HG02610 (cell line): ENCODE data around the gene OPCML.

Experiments
- ATAC-seq: cut with Tn5 transposase; IDR thresholded peaks from one replicate; pipeline ENCODE4 v1.9.1; 2021; ENCODE audit warnings: mild to moderate bottlenecking, moderate library complexity; ENCODE audit not compliant: unreplicated experiment

Gene OPCML

DNA sequence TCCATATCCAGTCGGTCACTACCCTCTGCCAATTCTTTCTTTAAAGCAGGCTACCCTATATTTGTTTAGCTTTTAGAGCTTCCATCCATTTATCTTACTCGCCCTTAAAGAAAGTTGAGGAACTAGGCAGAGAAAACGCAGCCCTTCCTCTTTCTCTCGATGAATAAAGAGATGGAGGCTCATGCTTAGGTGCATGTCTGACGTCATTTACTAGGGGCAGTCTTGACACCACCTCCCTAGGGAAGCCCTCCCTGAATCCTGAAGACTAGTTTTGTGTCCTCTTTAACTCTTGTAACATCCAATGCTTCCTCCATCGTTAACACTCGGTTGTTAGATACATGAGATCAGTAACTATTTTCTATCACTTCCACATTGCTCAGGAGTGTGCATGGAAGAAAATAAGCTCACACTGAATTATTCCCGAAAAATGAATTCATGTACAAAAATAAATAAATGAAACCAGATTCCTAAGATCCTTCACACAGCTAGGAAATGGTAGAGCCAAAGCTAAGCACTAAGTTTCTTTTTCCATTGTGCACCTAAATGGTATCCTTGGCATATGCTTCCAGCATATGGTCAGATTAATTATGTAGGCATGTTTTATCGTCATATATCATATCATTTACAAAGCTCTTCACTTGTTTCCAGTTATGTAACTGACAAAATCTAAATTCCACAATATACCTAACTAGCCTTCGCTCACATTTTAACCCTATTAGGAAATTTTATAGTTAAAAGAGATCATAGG lies 291.2 kb downstream of the OPCML start:
- ATAC-seq = no peak

DNA sequence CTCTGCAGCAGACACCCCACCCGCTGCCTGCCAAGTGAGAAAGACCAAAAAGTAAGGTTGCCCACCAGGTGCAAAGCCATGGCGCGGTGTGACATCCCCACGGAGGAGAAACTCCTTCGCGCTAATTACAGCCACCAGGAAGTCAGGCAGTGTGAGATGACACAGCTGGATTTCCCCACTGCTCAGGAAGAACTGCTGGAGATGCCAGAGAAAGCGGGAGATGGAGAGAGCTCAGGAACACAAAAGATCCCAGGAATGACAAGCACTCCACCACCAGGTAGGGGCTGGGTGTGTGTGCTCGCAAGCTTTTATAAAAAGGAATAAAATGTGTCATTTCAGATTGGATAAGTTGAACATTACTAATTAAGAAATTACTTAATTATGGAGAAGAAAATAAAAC lies 292.7 kb downstream of the OPCML start:
- no peak for ATAC-seq

DNA sequence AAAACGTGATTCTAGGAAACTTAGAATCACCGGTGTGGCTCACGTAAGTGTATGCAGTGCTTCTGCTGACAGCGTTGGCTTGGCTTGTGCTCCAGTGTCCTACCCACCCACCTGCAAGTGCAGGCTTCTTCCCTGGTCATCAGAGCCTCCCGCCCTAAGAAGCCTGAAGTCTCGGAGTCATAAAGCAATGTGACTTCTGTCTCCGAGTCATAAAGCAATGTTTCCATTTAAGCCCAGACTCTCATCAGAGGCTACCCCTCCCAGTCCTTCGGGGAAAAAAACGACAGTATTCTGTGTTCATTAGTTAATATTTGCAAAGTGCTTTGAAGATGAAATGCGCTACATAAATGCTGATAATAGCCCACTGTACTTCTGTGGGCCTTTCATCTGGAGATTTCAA lies 293.8 kb downstream of the OPCML start:
- ATAC-seq = no peak

DNA sequence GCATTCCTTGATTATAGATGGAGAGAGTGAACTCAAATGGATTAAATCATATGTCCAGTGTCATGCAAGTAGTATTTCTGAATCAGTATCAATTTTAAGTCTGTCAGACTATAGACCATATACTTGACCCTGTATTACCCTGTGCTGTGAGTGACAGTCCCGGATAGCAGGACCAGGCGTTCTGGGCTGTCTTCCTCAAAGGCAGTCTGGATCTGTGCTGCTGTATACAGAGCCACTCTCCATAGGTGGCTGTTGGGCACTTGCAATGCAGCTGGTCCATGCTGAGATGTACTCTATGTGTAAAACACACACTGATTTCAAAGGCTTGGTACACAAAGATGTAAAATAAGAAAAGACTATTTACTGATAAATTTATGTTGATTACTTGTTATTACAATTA lies 294.3 kb downstream of the OPCML start:
- ATAC-seq = no peak

DNA sequence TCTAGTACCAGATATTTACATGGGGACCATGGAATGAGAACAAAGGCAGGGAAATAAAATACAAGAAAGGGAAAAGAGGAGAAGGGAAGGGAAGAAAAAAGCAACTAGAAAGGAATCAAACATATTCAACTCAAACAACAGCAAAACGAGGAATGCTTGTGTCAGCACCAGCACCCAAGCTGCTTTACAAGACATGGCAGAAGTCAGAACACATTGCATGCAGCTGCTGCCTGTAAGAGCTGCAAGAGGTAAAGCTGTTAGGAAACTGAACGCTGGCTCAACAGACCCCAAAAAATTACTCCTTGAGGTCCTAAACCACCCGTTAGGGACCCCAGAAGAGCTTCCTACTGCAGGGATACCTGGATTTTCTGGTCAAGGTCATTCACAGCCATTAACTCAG lies 296.9 kb downstream of the OPCML start:
- no peak for ATAC-seq

DNA sequence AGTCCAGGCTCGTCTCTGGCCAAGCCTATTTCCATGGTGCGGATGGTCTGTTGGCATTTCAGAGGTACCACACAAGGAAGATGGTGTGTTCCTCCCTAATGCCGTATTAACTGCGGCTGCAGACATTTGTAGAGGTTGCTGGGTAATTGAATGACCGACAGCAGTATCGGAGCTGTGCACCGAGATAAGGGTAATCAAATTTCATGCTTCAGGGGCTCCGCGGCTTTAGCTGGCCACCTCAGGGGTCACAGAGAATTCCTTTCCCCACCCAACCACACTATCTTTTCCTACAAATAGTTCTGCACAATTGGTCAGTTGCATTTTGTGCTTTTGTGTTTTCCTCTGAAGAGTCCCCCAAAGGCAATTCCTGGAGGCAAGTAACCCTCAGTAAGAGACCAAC lies 297.4 kb downstream of the OPCML start:
- ATAC-seq = no peak

DNA sequence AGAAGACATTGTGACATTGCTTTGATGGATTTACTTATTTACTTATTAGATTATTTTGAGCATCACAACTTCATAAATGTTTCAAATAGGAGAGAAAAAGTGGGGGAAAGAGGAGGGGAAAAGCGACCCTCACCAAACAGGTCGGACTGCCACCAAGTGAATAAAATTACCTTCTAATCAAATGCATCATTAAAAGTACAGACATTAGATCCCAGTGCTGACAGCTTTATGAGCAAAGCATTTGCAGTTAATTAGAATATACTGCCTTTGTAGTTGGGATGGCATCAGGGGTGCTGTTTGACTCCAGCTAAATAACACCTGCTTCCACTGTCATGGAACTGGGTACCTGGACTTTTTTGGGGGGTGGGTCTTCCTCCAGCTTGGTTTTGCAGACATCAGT lies 299.6 kb downstream of the OPCML start:
- ATAC-seq = no peak

DNA sequence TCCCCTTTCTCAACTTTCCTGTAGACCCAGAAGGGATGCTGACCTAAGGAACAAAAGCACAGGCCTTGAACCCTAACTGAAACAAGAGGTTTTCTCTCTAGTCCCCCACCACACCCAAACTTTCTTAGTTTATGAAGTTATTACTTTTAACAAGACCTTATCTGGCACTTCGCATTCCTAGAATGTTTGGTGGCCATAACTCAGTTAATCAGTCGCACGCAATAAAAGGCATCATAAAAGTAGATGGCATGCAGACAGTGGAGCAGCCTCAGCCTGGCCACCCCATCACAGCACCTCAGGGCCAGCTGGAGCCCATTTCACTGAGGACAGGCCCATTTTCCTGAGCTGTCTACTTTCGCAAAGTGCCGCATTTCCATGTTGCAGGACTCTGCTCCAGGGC lies 301.9 kb downstream of the OPCML start:
- ATAC-seq = no peak

DNA sequence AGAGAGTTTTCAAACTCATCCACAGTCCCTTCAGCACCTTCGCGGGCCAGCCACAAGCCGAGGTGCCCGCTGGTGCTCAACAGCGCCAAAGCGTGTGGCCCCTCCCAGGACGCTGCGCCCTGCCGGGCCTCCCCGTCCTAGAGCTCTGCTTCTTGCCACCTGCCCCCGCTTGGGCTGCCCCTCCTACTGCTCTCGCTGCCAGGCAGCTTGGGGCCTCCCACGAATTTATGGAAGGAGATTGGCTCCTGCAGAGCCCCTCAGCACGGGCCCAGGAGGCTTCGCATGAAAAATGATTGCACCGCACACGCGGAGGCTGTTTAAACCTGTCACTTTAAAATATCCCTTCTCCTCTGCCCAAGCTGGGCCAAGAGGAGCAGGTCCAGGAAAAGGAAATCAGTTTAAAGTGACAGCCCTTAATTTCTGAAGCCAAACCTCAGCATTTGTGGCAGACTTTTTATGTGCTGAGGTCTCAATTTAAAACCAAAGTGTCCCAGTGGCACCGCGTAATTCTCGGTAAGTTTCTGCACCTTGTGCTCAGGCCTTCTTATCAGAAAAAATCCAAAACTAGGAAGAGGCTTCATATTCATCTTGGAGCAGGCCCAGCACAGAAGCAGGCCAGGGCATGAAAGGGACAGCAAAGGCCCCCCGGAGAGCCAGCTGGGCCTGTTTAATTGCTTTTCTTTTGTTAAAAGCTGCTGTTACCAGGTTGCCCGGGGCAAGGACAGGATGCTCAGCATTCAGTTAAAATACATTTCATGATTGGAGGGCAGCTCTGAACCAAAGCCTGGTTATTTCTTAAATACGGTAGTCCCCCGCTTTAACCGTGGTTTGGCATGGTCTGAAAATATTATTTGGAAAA lies 303.6 kb downstream of the OPCML start:
- no peak for ATAC-seq

DNA sequence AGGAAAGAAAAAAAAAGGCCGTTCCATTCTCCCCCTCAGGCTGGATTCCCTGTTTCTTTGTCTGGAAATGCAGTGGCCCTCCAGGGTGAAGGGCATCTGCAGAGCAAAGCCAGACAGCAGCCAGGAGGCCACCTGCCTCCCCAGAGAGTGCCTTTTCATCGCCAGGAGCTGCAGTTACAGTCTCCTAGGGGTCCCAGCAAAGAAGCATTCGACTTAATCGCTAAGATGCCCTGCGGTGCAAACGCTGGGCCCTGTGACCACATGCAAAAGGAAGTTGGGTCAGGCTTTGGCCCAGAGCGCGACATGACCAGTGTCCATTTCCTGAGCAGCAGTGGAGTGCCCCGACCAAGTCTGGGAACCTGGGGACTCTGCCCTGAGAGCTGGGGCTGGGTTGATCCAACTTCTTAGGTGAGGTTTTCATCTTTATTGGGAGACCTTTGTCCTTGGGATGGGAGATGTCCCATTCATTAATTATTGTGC lies 304.6 kb downstream of the OPCML start:
- ATAC-seq = no peak

DNA sequence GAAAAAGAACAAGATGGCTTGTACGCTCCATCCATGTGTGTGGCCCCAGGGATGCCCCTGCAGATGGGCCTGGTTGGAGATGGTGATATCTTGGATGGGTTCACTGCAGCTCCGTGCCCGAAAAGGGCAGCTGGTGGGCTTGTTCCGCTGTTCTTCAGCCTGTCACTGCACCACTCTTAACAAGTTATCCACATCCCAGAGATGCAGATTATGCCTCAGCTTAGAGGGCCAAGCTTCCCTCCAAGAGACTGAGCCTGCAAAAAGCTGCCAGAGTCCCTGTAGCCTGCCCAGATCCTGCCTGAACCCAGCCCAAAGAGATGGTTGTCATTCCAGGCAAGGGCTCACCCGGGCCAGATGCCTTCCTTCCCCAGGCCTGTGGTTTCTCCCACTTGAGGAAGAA lies 308.0 kb downstream of the OPCML start:
- no peak for ATAC-seq

DNA sequence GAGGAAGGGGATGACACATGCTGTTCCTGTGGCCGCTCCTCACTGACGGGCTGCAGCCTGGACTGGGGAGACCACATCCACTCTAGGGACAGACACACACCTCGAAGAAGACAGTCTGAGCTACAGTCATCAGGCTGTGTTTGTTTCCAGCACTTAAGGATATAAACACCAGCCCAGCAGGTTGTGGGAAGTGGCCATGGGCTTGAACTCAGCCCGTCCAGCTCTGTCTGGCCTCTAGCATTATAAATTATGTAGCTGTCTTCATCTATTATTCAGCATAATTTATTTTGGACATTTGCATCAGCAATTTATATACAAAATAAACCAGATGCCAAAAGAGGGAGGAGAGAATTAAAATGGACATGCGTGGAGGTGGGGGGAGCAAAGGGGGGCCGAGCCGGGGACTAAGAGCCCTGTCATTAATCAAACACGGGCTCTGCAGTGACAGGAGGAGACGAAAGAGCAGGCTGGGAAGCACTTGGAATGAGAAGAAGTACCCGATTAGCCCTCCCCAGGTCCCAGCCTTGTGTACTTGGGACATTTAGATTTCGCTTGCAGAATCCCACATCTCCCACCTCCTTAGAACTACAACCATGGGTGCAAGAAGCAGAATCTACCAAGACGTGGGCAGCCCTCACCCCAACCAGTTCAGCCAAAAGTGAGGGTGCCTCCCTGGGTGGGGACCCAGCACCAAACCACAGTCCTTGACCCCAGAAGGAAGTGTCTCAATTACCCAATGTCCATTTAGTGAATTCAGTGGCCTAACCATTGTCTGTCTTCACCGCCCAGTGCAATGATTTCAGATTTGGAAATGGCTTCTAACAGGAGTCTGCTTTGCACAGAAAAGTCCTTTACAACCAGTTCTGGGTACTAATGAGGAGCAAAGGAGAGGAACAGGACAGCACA lies 309.6 kb downstream of the OPCML start:
- ATAC-seq = no peak

DNA sequence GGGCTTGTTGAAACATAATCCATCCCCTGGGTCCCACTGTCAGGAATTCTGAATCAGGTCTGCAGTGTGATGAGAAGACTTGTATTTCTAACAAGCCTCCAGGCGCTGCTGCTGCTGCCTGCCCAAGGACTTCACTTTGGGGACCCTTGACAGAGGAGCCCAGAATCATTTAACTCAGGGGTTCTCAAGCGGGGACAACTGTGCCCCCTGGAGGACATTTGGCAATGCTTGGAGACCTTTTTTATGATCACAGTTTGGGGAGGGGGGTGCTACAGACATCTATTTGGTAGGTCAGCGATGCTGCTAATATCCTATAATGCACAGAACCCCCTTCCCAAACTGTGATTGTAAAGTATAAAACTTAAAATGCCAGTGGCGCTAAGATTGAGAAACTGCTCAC lies 312.8 kb downstream of the OPCML start:
- ATAC-seq = no peak

DNA sequence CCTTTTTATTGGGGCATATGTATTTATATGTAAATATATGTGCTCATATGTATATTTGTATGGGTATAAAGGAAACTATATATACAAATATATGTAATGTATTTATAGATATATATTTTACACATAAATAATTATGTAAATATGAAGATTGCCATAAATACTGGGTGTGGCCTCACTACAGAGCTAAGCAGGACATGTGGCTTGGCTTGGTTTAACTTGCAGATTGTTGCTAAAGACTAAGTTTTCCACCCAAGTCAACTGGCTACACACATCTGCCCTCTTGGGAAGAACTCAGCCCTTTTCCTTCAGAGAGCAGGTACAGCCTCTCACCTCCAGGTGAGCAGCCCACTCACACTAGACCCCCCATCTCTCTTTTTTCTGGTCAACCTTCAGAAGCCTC lies 315.5 kb downstream of the OPCML start:
- no peak for ATAC-seq

DNA sequence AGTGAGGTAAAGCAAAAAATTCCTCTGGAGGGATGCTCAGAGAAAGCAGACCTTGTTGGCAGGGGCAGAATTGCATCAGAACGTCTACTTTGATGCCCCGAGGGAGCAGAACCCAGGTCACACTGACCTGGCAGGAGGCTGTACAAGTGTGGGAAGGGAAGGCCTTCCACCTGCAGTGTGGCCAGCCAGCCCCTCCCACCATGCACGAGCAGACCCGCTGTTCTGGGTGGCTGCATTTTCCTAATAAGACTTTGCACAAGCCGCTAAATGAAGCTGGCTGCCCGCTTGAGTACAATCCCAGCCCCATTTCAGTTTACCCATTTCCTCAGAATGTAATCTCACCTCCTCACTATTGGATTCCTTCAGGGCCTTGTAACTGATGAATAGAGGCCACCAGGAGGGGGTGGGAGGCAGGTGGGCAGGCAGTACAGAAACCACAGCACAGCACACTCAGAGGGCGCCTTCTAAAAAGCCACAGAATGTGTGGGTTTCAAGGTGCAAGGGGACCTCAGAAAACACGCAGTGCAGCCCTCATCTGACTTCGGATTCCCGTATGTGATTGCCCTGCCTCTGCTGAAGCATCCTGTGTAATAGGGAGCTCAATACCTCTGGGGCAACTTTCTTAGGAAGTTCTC lies 316.6 kb downstream of the OPCML start:
- ATAC-seq = no peak

DNA sequence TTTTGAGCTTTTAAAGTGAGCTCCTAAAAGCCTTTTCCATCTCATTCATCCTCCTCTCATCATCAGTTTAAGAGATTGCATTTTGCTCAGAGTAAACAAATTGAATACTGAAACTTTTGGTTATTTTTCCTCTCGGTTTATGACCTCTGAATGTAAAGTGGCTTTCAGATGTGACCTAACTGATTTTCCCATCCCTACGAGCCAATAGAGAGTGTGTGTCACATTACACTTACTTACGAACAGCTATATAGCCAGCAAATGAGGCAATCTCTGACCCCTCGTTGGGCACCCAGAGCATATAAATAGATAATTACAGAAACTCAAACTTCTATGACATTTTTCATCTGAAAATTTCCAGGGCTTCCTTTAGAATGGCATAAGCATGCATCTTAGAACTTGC lies 317.7 kb downstream of the OPCML start:
- no peak for ATAC-seq

DNA sequence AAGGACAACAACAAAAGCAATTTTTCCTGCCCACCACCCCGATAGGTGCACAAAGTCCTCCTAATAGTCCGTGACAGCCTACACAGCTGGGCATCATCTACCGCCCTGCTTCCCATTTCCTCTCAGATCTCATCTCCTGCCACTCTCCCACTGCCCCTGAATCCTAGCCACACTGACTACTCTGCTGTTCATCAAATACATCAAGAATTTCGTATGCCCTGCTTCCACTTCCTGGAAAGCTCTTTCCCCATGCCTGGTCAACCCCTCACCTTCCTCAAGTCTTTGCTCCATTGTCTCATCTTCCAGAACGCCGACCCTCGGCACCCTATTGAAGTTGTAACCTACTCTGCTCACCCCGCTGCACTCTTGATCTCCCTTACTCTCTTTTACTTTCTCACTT lies 320.1 kb downstream of the OPCML start:
- no peak for ATAC-seq

DNA sequence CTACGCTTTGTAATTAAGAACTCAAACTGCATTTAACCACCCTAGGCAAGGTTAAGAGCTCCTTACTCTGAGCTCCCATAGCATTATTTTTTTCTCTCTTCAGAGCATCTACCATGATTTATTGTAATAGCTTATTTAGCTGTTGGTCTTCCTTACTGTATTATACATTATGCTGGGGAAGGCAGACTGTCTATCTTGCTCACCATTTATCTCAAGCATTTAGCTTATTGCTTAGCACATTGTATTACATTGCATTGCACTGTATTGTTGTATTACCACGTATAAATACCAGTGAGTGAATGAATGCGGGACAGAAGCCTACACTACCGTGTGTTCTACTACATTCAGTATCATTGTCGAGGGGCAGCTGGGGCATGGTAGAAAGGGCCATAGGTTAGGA lies 324.3 kb downstream of the OPCML start:
- no peak for ATAC-seq

DNA sequence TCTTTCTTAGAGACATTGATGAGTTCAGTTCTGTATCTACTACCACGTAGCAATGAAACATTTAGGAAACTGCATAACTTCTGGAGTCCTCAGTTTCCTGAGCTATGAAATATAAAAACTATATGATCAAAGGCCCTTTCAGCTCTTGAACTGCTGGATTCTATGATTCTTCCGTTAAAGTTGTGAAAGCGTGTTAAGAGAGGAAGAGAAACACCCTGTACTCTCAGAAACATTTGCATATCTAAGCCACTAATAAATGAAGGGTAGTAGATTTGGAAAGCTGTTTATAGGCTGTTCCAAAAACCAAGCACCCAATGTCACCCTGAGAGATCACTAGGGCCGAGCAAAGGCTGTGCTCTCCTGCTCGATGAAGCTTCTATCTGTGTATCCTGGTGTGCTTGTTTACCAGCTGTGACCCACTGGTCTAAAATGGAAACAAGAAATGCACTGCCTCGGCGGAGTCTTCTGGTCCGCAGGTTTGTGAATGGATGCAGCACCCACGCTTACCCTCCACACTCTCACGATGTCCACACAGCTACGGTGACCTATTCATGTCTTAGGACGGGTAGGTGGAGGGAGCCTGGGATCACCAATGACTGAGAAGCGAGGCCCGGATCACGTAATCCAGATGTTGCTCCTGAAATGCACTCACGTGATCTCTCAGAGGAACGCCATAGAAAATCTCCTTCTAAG lies 325.8 kb downstream of the OPCML start:
- ATAC-seq = no peak

DNA sequence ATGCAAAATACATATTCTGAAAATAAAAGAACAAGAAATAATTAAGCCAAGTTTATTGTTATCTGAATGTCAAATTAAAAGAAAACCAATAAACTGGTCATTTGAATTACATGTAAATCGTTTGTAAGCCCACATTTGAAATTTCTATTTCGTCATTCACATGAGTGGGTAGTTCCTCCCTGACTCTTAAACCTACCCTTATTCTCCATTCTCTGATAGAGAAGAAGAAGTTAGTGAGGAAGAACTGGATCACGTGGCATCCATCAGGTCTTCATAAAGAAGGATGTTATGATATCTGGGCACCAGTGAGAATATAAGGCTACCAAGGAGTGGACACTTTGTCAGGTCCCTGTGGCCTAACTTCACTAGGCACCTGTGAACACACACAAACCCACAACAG lies 328.1 kb downstream of the OPCML start:
- ATAC-seq = no peak
